Natural killer cell (primary cell): ENCODE data around the gene CYTH1. TPM values are rescaled to one million over a fixed set of nuclear protein-coding genes. Genes with fewer than 3 reads are reported as not detected.

Experiments
- ATAC-seq, 3 donors: fragments of 150-1000 bp in 2 of 3; fragments of 200-7000 bp in 1 of 3; cut with Tn5 transposase; 1 replicate in 1 of 3; 2 replicates in 2 of 3; pipeline ENCODE4 v1.10.0; 2021; ENCODE audit warnings: mild to moderate bottlenecking in 2 of 3, moderate library complexity in 2 of 3
- DNase-seq, 2 donors: peaks; one replicate each; pipeline versions ENCODE4 v3.0.0 to v3.0.0-alpha.2; 2013 to 2021; ENCODE audit warnings: mixed read lengths in 1 of 2
- H3K27ac ChIP-seq: one replicate; pipeline ENCODE4 v1.5.1; 2013; ENCODE audit warnings: mild to moderate bottlenecking, low read length
- H3K27me3 ChIP-seq: one replicate; pipeline ENCODE4 v1.6.1; 2013; ENCODE audit warnings: low read length; ENCODE audit not compliant: control insufficient read depth, insufficient read depth
- H3K36me3 ChIP-seq: one replicate; pipeline ENCODE4 v1.6.1; 2013; ENCODE audit warnings: low read length; ENCODE audit not compliant: control insufficient read depth, insufficient read depth
- H3K4me1 ChIP-seq: one replicate; pipeline ENCODE4 v1.6.1; 2013; ENCODE audit warnings: low read length; ENCODE audit not compliant: control insufficient read depth, insufficient read depth
- H3K4me3 ChIP-seq: one replicate; pipeline ENCODE4 v1.5.1; 2013; ENCODE audit warnings: low read length
- H3K9me3 ChIP-seq: one replicate; pipeline ENCODE4 v1.6.1; 2013; ENCODE audit warnings: low read length; ENCODE audit not compliant: control insufficient read depth, insufficient read depth
- H3K27ac Mint-ChIP-seq, 2 donors: one replicate each; pipeline ENCODE4 v1.8.0; 2022; ENCODE audit warnings: mild to moderate bottlenecking in 2 of 2, mixed read lengths in 2 of 2, moderate library complexity in 1 of 2
- H3K27me3 Mint-ChIP-seq, 2 donors: one replicate each; pipeline ENCODE4 v1.8.0; 2022; ENCODE audit warnings: low read depth in 2 of 2, mixed read lengths in 2 of 2
- H3K36me3 Mint-ChIP-seq: one replicate; pipeline ENCODE4 v1.8.0; 2022; ENCODE audit warnings: mixed read lengths
- H3K4me1 Mint-ChIP-seq, 2 donors: one replicate each; pipeline ENCODE4 v1.8.0; 2022; ENCODE audit warnings: mixed read lengths in 2 of 2
- H3K4me3 Mint-ChIP-seq: one replicate; pipeline ENCODE4 v1.8.0; 2022; ENCODE audit warnings: mild to moderate bottlenecking, moderate library complexity, mixed read lengths
- H3K9me3 Mint-ChIP-seq, 2 donors: one replicate each; pipeline ENCODE4 v1.8.0; 2022; ENCODE audit warnings: mixed read lengths in 2 of 2
- CTCF ChIP-seq: fragments of 200-600 bp; IDR thresholded peaks from one replicate; pipeline ENCODE4 v1.8.0; 2022; ENCODE audit warnings: antibody characterized with exemption
- WGBS: methylation state at CpG from one replicate; pipeline ENCODE4 v1.1.7; 2013; ENCODE audit warnings: missing lambda C conversion rate; ENCODE audit not compliant: insufficient coverage; 5-methylcytosine and 5-hydroxymethylcytosine counted together
- intact Hi-C: fragments of 100-400 bp; cut with micrococcal nuclease; formaldehyde crosslinking; loops from one replicate; pipeline ENCODE4 v1.14.2; 2022
- total RNA-seq, 4 donors: library from RNA; stranded (reverse); fragments of 120-200 nt in 1 of 4; gene quantifications; one replicate each; pipeline versions ENCODE4 v1.2.3 to v1.2.4, GENCODE V29; 2013 to 2022

CYTH1 gene
- total RNA-seq, 3 donors from 2014 or later (not counting 1 experiment from before 2014, with no cell fraction given), result 437 to 514 (median 457) TPM

- peaks cover 69% of the 10 kb centered on the region for H3K4me1 ChIP-seq
- H3K4me3 ChIP-seq, result no peak overlapping the region
- no peak overlapping the region for H3K27ac ChIP-seq
- TF ChIP-seq CTCF, result no peak
- DNase-seq (no peak), ATAC-seq (no peak)
- peaks cover 41% of the 10 kb centered on the region for H3K36me3 ChIP-seq
- no peaks in the 10 kb centered on the region for H3K9me3 Mint-ChIP-seq
- peak overlapping the region; percentile 55 to 82 for H3K27ac Mint-ChIP-seq
- no peaks in the 10 kb centered on the region for H3K27me3 Mint-ChIP-seq
- no peaks in the 10 kb centered on the region for H3K27me3 ChIP-seq
- peaks cover 69 to 71% of the 10 kb centered on the region in 2 donors for H3K4me1 Mint-ChIP-seq
- peaks cover 14% of the 10 kb centered on the region for H3K36me3 Mint-ChIP-seq
- no peaks in the 10 kb centered on the region for H3K9me3 ChIP-seq
- 81% methylated on average over 6 of the region's 6 CpGs for WGBS
- peak overlapping the region; percentile 72 for H3K4me3 Mint-ChIP-seq
- intact Hi-C loops, result no loop called here
Measured at GRCh38 chr17:78793968-78794367, 11.9 kb upstream of the CYTH1 start.

- Histone ChIP-seq H3K27me3 (no peaks in the 10 kb centered on the region), H3K9me3 (no peaks in the 10 kb centered on the region), H3K36me3 (peaks cover 40% of the 10 kb centered on the region), H3K4me1 (peaks cover 69% of the 10 kb centered on the region), H3K4me3 (no peak overlapping the region), H3K27ac (no peak overlapping the region)
- Mint-ChIP-seq H3K4me3 (peak overlapping the region; percentile 72), H3K27me3 (no peaks in the 10 kb centered on the region), H3K9me3 (no peaks in the 10 kb centered on the region), H3K36me3 (peaks cover 8% of the 10 kb centered on the region), H3K4me1 (peaks cover 63 to 68% of the 10 kb centered on the region in 2 donors), H3K27ac (peak overlapping the region; percentile 55 to 82)
- DNase-seq (no peak), ATAC-seq (peak; percentile 27 to 57 (median 29))
- intact Hi-C loops, result no loop called here
- TF ChIP-seq CTCF, result no peak
- WGBS, result 54% methylated on average over 10 of the region's 10 CpGs
Measured at GRCh38 chr17:78793415-78793814, 11.3 kb upstream of the CYTH1 start.

DNA sequence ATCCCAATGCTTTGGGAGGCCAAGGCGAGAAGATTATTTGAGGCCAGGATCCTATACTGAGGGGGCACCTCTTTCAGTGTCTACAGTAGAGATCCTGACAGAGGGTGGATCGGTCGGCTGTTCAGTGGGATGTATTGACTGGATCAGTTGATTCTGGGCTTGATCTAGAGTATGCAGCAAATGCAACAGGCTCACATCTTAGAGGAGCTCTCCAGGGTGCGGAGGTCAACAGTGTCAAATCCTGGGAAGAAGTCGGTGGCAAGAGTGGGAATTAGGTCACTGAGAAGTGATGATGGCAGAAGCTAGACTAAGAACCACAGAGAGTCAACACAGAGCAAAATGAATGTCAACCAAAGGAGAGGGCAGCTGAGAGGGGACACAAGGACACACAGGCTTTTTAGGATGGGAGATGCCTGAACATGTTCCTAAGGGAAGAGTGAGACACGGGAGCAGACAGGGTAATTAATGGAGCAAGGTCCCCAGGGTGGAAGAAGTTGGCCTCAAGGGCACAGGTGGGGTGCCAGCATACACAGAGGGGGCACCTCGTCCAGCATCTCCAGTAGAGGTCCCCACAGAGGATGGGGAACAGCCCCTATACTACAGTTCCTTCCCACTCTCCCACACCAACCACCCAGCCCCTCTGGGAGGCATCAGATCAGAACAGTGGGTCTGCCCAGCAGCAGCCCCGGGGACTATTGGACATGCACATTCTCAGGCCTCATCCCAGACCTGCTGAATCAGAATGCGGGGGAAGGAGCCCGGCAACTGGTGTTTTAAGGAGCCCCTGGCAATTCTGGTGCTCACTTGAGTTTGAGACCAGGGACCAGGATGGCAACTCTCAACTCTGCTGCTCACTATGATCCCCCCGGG lies 10.0 kb upstream of the CYTH1 start:
- Histone ChIP-seq H3K4me3 (no peak overlapping the region), H3K36me3 (peaks cover 27% of the 10 kb centered on the region), H3K27me3 (no peaks in the 10 kb centered on the region), H3K9me3 (no peaks in the 10 kb centered on the region), H3K4me1 (peaks cover 74% of the 10 kb centered on the region), H3K27ac (no peak overlapping the region)
- no peaks in the 10 kb centered on the region for H3K27me3 Mint-ChIP-seq
- H3K36me3 Mint-ChIP-seq, result peaks cover 7% of the 10 kb centered on the region
- H3K4me1 Mint-ChIP-seq, result peaks cover 68 to 70% of the 10 kb centered on the region in 2 donors
- no peaks in the 10 kb centered on the region for H3K9me3 Mint-ChIP-seq
- DNase-seq (no peak), ATAC-seq (no peak)
- no peak for TF ChIP-seq CTCF
- peak overlapping the region; percentile 54 for H3K4me3 Mint-ChIP-seq
- intact Hi-C loops, result no loop called here
- WGBS, result 96% methylated on average over 11 of the region's 11 CpGs
- H3K27ac Mint-ChIP-seq, result peak overlapping the region; percentile 55 to 64
